SK-N-SH (cell line): ENCODE data around the gene NEMP1.

Source experiments
- CTCF ChIP-seq: fragments of 200-600 bp; sonication (generic); IDR thresholded peaks from 2 replicates; pipeline ENCODE4 v1.6.1; 2017; ENCODE audit warnings: antibody characterized with exemption, mild to moderate bottlenecking, moderate library complexity
- EP300 ChIP-seq, 2 experiments: IDR thresholded peaks; 2 replicates each; pipeline versions ENCODE4 v1.4.0 to v1.6.1; 2012; ENCODE audit warnings: borderline replicate concordance in 1 of 2, low read depth in 1 of 2, low read length in 1 of 2
- TAF1 ChIP-seq: IDR thresholded peaks from 2 replicates; pipeline ENCODE4 v1.6.1; 2012; ENCODE audit warnings: low read depth, mild to moderate bottlenecking, low read length, moderate library complexity, borderline replicate concordance
- TF ChIP-seq, protein P1 (sequence below): IDR thresholded peaks from 2 replicates; pipeline ENCODE4 v1.6.1; 2012; ENCODE audit warnings: mild to moderate bottlenecking, low read depth, low read length, moderate library complexity

GRCh38 chr12:57048423-57049118 is 30.0 kb downstream of the NEMP1 start:
- TF ChIP-seq, protein P1, sequence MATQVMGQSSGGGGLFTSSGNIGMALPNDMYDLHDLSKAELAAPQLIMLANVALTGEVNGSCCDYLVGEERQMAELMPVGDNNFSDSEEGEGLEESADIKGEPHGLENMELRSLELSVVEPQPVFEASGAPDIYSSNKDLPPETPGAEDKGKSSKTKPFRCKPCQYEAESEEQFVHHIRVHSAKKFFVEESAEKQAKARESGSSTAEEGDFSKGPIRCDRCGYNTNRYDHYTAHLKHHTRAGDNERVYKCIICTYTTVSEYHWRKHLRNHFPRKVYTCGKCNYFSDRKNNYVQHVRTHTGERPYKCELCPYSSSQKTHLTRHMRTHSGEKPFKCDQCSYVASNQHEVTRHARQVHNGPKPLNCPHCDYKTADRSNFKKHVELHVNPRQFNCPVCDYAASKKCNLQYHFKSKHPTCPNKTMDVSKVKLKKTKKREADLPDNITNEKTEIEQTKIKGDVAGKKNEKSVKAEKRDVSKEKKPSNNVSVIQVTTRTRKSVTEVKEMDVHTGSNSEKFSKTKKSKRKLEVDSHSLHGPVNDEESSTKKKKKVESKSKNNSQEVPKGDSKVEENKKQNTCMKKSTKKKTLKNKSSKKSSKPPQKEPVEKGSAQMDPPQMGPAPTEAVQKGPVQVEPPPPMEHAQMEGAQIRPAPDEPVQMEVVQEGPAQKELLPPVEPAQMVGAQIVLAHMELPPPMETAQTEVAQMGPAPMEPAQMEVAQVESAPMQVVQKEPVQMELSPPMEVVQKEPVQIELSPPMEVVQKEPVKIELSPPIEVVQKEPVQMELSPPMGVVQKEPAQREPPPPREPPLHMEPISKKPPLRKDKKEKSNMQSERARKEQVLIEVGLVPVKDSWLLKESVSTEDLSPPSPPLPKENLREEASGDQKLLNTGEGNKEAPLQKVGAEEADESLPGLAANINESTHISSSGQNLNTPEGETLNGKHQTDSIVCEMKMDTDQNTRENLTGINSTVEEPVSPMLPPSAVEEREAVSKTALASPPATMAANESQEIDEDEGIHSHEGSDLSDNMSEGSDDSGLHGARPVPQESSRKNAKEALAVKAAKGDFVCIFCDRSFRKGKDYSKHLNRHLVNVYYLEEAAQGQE, result no peak
- TF ChIP-seq TAF1, result no peak
- no peak for TF ChIP-seq EP300 (IDR thresholded peaks at IDR 0.05; ENCODE audit: borderline replicate concordance in 1 of 2, low read depth in 1 of 2, low read length in 1 of 2)
- TF ChIP-seq CTCF, result no peak
